Fibroblast of mammary gland (primary cell): ENCODE measurements around the gene PRKAG2.

ENCODE experiments used
- DNase-seq: peaks from one replicate; pipeline ENCODE4 v3.0.0-alpha.2; 2010; ENCODE audit warnings: low read depth
- H3K4me3 ChIP-seq: 2 replicates; pipeline ENCODE4 v1.5.1; 2011; ENCODE audit warnings: low read depth, mild to moderate bottlenecking, low read length, moderate library complexity; ENCODE audit not compliant: control insufficient read depth
- TF ChIP-seq, protein P1 (sequence below): conservative IDR thresholded peaks from 2 replicates; pipeline ENCODE4 v1.5.1; 2011; ENCODE audit warnings: low read depth, low read length, inconsistent platforms; ENCODE audit not compliant: control insufficient read depth, insufficient read depth

PRKAG2 gene

DNA sequence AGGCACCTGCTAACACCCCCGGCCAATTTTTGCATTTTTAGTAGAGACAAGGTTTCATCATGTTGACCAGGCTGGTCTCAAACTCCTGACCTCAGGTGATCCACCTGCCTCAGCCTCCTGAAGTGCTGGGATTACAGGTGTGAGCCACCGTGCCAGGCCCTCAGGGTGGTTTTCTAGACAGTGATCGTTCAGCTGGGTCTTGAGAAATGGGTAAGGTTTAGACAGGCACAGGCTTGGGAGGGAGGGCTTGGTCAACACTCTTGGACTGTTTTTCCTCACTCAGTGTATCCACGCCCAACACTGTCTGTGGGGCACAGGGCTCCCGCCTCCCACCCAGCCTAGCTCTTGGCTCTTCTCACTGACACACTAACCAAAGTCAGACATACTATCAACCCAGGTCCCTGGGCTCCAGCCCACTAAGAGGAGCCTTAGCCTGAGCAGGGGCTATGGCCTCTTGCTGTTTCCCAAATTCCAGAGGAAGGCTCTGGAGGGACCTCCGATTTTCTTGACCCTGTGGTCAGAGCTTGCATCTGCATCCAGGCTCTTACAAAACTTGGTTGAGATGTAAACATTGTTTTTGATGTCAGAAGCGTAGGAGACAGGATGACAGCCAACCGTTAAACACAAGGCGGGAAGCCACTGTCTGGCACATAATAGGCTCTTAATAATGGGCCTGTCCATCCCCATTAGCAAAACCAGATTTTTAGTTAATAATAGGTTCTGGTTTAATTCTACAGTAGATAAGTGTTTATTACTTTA lies 143.9 kb downstream of the PRKAG2 start:
- DNase-seq: no peak
- no peak overlapping the region for H3K4me3 ChIP-seq
- TF ChIP-seq, protein P1, sequence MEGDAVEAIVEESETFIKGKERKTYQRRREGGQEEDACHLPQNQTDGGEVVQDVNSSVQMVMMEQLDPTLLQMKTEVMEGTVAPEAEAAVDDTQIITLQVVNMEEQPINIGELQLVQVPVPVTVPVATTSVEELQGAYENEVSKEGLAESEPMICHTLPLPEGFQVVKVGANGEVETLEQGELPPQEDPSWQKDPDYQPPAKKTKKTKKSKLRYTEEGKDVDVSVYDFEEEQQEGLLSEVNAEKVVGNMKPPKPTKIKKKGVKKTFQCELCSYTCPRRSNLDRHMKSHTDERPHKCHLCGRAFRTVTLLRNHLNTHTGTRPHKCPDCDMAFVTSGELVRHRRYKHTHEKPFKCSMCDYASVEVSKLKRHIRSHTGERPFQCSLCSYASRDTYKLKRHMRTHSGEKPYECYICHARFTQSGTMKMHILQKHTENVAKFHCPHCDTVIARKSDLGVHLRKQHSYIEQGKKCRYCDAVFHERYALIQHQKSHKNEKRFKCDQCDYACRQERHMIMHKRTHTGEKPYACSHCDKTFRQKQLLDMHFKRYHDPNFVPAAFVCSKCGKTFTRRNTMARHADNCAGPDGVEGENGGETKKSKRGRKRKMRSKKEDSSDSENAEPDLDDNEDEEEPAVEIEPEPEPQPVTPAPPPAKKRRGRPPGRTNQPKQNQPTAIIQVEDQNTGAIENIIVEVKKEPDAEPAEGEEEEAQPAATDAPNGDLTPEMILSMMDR: no peak

DNA sequence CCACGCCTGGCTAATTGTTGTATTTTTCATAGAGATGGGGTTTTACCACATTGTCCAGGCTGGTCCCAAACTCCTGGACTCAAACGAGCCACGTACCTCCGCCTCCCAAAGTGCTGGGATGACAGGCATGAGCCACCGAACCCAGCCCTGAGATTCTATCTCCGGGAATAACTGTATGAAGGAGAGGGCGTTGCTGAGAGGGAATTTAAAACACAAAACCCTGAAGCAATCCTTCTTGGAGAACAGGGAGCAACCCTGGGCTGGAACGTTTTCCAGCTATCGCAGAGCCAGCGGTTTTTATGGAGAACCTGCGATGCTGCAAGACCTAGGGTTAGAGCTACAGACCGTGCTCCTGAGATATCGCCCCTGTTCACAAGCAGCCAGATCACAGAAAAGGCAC lies 144.6 kb downstream of the PRKAG2 start:
- TF ChIP-seq, protein P1: no peak
- H3K4me3 ChIP-seq: no peak overlapping the region
- no peak for DNase-seq

DNA sequence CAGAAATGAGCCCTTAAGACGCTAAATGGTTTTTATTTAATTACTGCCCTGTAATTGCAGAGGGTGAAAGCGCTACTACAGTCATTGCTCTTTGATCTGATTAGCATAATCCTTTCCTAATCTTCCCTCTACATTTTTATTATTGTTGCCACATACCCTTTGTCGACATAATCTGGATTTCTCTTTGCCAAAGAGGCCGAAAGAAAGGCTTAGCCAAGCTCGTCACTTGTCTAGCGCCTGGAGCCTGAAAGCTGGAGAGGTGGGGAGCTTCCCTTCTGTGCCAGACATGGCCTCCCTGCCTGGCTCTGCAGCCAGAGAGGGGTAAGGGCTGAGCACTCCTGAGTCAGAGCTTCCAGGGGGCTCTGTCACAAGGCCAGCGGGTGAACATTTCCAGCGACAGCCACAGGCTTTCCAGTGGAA lies 145.9 kb downstream of the PRKAG2 start:
- H3K4me3 ChIP-seq: no peak overlapping the region
- TF ChIP-seq, protein P1: no peak
- DNase-seq: no peak

DNA sequence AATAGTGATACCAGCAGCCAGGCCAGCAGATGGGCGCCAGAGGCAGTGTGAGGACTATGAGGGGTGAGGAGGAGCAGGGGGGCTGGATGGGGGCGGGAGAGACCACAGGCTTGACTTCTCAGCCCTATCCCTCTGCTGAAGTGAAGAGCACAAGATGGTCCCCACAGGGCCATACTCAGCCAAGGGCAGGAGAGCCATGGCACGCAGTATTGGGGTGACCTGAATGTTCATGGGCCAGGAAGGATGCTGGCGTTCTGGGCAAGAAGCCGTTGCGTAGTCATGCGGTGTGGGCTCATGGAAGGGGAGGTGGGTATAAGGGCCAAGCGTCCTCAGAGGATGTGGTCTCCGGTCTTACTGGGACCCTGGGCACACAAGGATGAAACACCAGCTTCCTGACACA lies 146.3 kb downstream of the PRKAG2 start:
- no peak overlapping the region for H3K4me3 ChIP-seq
- TF ChIP-seq, protein P1: no peak
- DNase-seq: no peak

DNA sequence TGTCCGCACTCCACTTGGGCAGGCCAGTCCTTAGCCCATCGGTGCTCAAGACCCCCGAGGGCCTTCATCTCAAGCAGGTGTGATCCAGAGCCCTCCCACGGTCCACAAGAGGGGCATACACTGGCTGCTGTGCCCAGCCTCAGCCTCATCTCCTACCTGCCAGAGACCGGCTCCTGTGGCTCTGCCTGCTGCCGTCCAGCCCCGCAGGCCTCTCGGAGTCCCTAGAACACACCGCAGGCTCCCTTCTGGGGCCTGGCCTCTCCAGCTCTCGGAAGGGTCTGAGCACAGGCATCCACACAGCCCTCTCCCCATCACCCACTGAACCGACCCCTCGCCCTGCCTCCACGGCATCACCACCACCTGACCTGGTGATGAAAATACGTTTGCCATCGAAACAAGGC lies 147.4 kb downstream of the PRKAG2 start:
- H3K4me3 ChIP-seq: no peak overlapping the region
- DNase-seq: no peak
- TF ChIP-seq, protein P1: no peak

DNA sequence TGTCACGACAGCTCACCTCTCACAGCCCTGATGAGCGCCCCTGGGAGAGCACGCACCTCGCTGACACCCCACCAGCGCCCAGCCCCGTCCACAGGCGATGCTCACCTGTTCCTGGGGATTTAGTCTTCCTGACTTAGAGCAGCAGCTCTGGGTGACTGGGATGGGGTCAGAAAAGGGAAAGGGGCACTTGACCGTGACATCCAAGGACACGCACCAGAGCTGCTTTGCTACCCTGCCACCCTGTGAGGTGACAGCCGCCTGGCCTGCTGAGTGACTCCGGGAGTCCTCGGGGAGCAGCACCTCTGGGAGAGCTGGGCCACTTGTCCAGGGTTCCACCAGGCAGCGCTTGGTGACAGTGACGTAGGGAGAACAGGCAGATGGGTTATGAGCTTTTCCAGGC lies 148.2 kb downstream of the PRKAG2 start:
- H3K4me3 ChIP-seq: no peak overlapping the region
- TF ChIP-seq, protein P1: no peak
- no peak for DNase-seq
